ENCODE data around the gene ERGIC3. TPM values are rescaled to one million over a fixed set of nuclear protein-coding genes. Genes with fewer than 3 reads are reported as not detected.

The ERGIC3 gene
- polyA plus RNA-seq, 1 experiment, result 484 TPM

GRCh38 chr20:35561671-35562070, 19.8 kb downstream of the ERGIC3 start:
- TF ChIP-seq CTCF (IDR thresholded peaks at IDR 0.05; ENCODE audit: low read depth, low read length), result no peak
- CTCF ChIA-PET, result interaction anchor here (1.1 kb wide), 1 partner anchor 18 kb away, joined by 3 read pairs; no protein-coding TSS in a partner anchor
- Histone ChIP-seq H3K4me3 (ENCODE audit: low read depth, low read length) (no peak overlapping the region), H3K27me3 (ENCODE audit: control insufficient read depth, insufficient read depth, low read length) (peaks cover 4% of the 10 kb centered on the region), H3K9me3 (ENCODE audit: control insufficient read depth, insufficient read depth, low read length) (no peaks in the 10 kb centered on the region; the same call in 1 of the 2 replicates), H3K27ac (ENCODE audit: low read depth, low read length) (no peak overlapping the region)
- POLR2A ChIA-PET, result interaction anchor here (0.5 to 0.6 kb wide), 2 partner anchors 18 to 81 kb away, joined by 7 to 10 read pairs; no protein-coding TSS in a partner anchor
- no peak for DNase-seq (ENCODE audit: low read depth, low spot score)

- ChIA-PET POLR2A (no interaction called here), CTCF (no interaction called here)
- no peak for DNase-seq (ENCODE audit: low read depth, low spot score)
These were observed 20.7 kb downstream of the ERGIC3 start for GRCh38 chr20:35562541-35563110.

GRCh38 chr20:35563834-35564233, 22.0 kb downstream of the ERGIC3 start:
- no peak for TF ChIP-seq CTCF (IDR thresholded peaks at IDR 0.05; ENCODE audit: low read depth, low read length)
- DNase-seq (ENCODE audit: low read depth, low spot score), result no peak
- ChIA-PET CTCF (no interaction called here), POLR2A (interaction anchor here (0.6 kb wide), 1 partner anchor 29 kb away, joined by 8 read pairs; no protein-coding TSS in a partner anchor)
- Histone ChIP-seq H3K27ac (ENCODE audit: low read depth, low read length) (no peak overlapping the region), H3K27me3 (ENCODE audit: control insufficient read depth, insufficient read depth, low read length) (peaks cover 4% of the 10 kb centered on the region), H3K9me3 (ENCODE audit: control insufficient read depth, insufficient read depth, low read length) (no peaks in the 10 kb centered on the region; the same call in 1 of the 2 replicates), H3K4me3 (ENCODE audit: low read depth, low read length) (no peak overlapping the region)

More at GRCh38 chr20:35562541-35563110, 20.7 kb downstream of the ERGIC3 start:
- Histone ChIP-seq H3K4me3 (ENCODE audit: low read depth, low read length) (no peak overlapping the region), H3K27ac (ENCODE audit: low read depth, low read length) (no peak overlapping the region), H3K9me3 (ENCODE audit: control insufficient read depth, insufficient read depth, low read length) (no peaks in the 10 kb centered on the region; the same call in 1 of the 2 replicates), H3K27me3 (ENCODE audit: control insufficient read depth, insufficient read depth, low read length) (peaks cover 4% of the 10 kb centered on the region)
- no peak for TF ChIP-seq CTCF (IDR thresholded peaks at IDR 0.05; ENCODE audit: low read depth, low read length)

DNA sequence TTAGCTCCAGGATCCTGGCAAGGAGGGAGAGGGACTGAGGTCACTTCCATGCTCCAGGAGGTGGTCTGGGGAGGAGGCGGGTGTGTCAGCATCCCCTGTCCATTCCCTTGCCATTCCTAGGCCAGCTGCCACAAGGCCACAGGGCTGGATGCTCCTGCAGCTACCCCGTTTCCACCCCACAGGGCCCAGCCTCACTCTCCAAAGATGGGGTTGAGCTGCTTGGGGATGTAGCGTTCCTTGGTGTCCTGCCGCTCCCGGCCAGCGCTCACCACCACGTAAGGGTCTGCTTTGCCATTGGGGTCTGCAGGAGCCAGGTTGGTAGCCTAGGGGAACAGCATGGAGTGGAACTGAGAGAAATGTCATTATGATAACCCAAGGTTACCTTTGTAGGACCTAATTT, 23.0 kb downstream of the ERGIC3 start:
- POLR2A ChIA-PET, result no interaction called here
- no peak for DNase-seq (ENCODE audit: low read depth, low spot score)
- Histone ChIP-seq H3K27ac (ENCODE audit: low read depth, low read length) (no peak overlapping the region), H3K27me3 (ENCODE audit: control insufficient read depth, insufficient read depth, low read length) (peaks cover 4% of the 10 kb centered on the region), H3K4me3 (ENCODE audit: low read depth, low read length) (no peak overlapping the region), H3K9me3 (ENCODE audit: control insufficient read depth, insufficient read depth, low read length) (no peaks in the 10 kb centered on the region; the same call in 1 of the 2 replicates)
- TF ChIP-seq CTCF (IDR thresholded peaks at IDR 0.05; ENCODE audit: low read depth, low read length), result no peak
- CTCF ChIA-PET, result no interaction called here

- Histone ChIP-seq H3K9me3 (ENCODE audit: control insufficient read depth, insufficient read depth, low read length) (peaks cover 9% of the 10 kb centered on the region), H3K27ac (ENCODE audit: low read depth, low read length) (no peak overlapping the region), H3K4me3 (ENCODE audit: low read depth, low read length) (no peak overlapping the region), H3K27me3 (ENCODE audit: control insufficient read depth, insufficient read depth, low read length) (peaks cover 4% of the 10 kb centered on the region)
- no peak for DNase-seq (ENCODE audit: low read depth, low spot score)
- ChIA-PET CTCF (interaction anchor here (0.6 kb wide), 1 partner anchor 10 kb away, joined by 3 read pairs; no protein-coding TSS in a partner anchor), POLR2A (no interaction called here)
- peak; percentile 26; the same call in 1 of the 2 replicates for TF ChIP-seq CTCF (IDR thresholded peaks at IDR 0.05; ENCODE audit: low read depth, low read length)
These were observed 26.8 kb downstream of the ERGIC3 start for GRCh38 chr20:35568645-35569044.

Data from AG04450 (cell line).